HG03139 (cell line): ENCODE results near the gene SSUH2.
"Not testable (repeated sequence)": the region's sequence is repeated elsewhere in the genome, so short reads cannot be mapped to it uniquely, and the experiment has no call there.

Source experiments
- ATAC-seq: cut with Tn5 transposase; IDR thresholded peaks from one replicate; pipeline ENCODE4 v1.9.1; 2021; ENCODE audit not compliant: unreplicated experiment

The SSUH2 gene

DNA sequence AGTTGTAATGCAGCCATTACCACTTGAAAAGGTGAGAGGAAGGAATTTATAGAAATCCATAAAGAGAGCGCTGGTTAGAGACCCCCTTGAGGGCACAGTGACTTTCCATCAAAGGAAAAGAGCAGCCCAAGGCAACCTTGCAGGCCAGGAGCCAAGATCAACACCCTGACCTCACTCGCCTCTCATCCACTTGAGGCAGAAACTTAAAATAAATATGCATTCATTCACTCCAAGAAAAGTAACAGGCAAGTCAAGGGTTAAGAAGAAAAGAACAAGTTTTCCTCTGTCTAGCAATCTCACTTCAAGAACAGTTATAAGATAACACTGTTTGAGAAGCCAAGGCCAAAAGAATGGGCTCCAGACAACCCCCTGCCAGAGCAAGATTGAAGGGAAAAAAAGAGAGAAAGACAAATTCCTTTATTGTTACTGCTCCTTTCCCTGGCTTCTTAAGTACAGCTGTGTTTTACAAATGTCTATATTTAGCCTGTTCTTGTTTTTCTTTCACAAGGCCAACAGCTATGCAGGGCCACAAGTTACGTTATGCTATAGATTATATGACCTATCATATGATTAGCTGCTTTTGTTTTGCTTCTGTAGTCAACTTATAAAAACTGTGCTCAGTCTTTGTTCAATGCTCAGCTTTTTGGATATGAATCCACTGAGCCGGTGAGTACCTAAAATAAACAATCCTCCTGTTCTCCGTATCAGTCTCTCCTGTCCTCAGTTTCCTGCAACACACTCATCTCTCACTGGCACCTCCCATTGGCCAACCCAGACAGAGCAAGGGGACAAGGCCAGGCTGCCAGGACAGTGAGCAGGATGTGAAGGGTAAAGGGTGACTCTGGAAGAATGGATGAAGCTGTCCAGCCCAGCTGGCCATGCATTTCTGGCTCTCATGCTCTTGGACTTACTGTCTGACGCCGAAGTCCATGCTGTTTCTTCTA is 15.8 kb upstream of the SSUH2 start:
- no peak for ATAC-seq

DNA sequence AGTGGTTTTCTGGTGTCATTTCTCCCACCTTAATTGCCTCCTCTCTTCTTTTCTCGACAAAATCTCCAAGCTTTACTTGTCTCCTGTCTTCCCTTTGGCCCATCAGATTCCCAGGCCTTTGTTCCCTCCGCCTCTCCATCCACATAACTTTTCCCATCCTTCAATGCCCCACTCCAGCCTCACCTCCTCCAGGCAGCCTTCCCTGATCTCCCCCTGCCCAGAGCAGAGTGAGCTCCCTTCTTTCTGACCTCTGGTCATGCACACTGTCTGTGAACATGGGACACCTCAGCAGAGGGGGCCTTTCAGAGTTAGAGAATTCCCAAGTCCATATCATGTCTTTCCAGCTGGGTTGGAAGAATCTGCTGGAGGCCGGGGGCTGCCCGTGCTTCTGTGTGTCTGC is 14.6 kb upstream of the SSUH2 start:
- no peak for ATAC-seq

DNA sequence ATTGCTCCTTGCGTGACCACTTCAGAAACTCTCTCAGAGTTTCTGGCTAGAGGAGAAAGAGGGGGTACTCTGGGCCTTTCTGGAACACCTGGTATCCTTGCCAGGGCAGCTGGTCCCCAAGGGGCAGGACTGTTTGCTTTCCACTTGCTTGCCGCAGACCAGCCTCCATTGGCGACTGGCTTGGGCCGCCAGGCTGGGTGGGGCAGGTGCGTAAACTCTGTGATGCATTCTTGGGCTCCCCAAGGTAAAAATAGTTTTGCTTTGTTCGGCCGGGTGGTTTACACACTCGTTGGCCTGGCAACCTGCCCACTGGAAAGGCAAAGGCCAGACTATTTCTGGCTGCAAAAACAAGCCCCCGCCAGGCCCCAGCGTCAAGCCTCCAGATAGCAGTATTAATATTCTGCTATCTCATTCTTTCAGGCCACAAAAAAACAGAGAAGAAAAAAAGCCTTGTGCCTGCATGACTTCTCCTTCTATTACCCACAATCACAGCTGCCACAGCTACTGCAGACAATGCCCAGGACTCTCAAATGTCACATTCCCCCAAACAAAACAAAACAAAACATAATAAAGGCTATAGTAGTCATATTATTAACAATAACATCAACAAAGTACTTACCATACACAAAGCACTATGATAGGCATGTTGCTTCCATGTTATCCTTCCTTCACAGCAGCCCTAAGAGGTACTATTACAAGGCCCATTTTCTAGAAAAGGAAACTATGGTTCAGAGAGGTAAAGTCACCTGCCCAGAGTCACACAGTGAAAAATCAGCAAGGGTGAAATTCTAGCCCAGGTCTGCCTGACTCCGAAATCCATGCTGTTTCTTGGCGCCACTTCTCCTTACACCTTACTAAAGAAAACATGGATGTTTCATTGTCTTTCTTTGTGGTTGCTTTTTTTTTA is 14.0 kb upstream of the SSUH2 start:
- peak; percentile 73 for ATAC-seq

DNA sequence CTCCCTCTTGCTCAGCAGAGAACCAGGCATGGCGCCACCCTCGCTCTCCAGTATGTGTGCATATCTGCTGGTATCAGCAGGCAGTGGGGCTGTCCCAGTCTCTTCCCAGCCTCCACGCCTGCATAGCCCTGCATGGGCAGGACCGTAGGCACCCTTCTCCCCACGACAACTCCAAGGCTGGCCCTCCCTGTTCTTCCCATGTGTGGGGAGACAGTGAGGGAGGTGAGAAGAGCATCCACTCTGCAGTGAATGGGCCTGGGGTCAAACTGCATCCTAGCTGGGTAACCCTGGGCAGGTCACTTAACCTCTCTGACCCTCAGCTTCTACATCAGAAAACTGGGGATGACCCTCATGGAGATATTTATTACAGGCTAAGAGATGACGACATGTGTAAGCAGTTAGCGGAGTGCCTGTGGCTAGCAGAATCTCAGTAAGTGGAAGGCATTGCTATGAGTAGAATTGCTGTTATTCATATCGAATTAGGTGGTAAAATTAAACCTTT is 13.3 kb upstream of the SSUH2 start:
- peak; percentile 13 for ATAC-seq

DNA sequence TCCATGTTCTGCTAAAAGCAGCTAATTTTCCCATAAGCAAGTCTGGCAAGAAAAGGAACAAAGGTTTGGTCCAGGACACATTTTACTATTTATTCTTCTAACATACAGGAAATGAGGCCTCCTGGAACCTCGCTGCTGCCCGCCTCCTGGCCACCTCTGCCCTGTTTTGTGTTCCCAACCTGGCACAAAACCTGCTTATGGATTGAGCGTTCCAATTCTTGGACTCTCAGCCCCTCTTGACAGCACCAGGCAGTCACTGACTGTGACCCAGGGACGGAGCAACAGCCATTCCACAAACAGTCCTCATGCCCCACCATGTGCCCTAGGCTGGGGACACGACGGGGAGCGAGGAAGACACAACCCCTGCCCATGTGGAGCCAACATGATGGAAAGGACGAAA is 11.6 kb upstream of the SSUH2 start:
- no peak for ATAC-seq

DNA sequence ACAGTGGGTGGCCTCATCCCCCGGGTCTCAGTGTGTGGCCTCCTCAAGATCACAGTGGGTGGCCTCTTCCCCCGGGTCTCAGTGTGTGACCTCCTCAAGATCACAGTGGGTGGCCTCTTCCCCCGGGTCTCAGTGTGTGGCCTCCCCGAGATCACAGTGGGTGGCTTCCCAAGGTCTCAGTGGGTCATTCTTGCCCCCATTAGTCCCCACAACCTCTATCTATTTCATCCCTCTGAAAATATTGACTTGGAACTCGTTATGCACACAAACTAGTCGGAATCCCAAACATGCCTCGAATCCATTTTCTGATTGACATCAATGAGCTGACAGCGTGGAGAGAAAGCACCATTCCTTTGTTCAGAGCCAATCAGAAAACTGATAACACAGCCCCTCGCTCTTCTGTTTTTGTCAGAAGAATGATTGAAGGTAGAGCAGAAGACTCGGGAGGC is 10.8 kb upstream of the SSUH2 start:
- no peak for ATAC-seq

DNA sequence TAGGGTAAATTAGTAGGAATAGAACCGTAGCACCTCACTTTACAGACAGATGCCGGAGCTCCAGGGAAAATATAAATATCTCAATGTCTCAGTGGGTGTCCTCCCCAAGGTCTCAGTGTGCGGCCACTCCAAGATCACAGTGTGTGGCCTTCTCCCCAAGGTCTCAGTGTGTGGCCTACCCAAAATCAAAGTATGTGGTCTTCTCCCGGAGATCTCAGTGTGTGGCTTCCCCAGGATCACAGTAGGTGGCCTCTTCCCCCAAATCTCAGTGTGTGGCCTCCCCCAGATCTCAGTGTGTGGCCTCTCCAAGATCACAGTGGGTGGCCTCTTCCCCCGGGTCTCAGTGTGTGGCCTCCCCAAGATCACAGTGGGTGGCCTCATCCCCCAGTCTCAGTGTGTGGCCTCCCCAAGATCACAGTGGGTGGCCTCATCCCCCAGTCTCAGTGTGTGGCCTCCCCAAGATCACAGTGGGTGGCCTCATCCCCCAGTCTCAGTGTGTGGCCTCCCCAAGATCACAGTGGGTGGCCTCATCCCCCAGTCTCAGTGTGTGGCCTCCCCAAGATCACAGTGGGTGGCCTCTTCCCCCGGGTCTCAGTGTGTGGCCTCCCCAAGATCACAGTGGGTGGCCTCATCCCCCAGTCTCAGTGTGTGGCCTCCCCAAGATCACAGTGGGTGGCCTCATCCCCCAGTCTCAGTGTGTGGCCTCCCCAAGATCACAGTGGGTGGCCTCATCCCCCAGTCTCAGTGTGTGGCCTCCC is 10.2 kb upstream of the SSUH2 start:
- not testable (repeated sequence) for ATAC-seq

DNA sequence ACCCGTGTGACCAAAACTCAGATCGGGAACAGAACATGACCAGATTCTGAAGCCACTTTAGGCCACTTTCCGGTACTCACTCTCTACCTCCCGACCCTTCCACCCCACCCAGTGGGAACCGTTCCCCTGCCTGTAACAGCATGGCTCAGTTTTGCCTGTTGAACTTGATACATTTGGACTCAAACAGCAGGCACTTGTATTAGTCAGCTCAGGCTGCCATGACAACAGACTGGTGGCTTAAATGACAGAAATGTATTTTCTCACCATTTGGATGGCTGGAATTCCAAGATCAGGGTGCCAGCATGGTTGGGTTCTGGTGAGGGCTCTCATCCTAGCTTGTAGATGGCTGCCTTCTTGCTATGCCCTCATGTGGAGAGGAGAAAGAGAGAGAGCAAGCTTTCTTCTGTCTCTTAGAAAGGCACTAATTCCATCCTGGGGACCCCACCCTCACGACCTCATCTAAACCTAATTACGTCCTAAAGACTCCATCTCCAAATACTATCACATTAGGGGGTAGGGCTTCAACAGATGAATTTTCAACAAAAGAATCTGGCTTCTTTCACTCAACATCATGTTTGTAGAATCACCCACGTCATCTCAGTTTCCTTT is 9.3 kb upstream of the SSUH2 start:
- ATAC-seq, result no peak

DNA sequence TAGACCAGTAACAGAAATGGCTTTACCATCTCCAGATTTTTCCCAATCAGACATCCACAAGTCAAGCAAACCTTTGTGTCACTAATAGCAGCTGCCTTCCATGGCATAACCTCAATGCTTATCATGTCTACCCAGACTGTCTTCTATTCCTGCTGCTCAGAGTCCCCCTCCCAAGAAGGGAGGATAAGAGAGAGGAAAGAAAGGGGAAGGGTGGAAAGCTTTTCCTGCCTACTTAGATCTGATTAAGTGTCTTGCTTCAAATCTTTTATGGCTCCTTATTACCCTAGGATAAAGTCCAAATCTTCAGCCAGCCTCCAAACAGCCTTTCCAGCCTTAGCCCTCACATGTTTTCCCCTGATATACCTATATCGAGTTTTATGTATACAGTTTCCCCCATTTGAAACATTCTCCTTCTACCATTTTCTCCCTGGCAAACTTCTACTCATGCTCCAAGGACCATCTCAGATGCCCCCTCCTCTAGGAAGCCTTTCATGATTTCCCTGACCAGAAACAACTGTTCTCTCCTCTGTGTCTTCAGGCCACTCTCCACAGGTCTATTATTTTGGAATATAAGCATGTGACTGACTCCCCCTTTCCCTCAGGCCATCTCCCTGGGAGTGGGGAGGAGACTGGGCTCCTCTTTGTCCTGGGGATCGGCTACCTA is 7.9 kb upstream of the SSUH2 start:
- ATAC-seq, result no peak

DNA sequence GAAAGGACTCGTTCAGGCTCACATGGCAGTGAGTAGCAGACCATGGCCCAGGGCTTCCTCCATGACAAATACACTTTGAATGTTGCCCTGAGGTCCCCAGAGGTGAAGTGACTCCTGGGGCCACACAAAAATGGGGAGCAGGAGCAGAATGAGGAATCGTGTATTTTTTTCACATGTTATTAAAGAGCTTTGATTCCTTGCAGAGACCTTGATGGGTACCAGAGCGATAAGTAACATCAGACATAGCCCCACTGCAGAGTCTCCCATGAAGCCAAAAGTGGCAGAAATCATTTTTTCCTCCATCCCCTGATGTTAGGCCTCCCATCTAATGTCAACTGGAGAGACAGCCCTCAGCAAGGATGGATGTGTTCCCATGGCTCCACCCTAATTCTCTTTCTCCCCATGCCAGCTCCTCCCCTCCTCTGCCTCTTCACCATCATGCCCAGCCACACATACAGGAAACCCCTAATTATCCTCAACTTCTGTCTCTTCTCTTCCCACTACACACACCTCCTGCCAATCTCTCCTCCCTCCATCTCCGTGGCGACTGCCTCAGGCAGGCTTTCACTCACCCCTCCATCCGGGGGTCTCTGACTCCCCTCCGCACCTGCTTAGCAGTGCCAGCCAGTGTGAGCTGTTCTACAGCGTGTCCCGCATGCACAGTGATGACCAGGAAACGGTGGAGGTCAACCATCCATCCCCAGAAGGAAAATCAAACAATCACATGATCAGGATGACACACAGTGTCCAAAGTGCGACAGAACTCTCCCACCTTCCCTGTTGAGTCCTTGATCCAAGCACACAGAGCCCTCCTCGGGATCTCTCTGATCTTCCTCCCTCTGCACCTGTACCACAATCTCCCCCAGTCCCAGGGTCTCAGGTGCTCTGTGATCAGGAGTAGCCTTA is 7.1 kb upstream of the SSUH2 start:
- no peak for ATAC-seq

DNA sequence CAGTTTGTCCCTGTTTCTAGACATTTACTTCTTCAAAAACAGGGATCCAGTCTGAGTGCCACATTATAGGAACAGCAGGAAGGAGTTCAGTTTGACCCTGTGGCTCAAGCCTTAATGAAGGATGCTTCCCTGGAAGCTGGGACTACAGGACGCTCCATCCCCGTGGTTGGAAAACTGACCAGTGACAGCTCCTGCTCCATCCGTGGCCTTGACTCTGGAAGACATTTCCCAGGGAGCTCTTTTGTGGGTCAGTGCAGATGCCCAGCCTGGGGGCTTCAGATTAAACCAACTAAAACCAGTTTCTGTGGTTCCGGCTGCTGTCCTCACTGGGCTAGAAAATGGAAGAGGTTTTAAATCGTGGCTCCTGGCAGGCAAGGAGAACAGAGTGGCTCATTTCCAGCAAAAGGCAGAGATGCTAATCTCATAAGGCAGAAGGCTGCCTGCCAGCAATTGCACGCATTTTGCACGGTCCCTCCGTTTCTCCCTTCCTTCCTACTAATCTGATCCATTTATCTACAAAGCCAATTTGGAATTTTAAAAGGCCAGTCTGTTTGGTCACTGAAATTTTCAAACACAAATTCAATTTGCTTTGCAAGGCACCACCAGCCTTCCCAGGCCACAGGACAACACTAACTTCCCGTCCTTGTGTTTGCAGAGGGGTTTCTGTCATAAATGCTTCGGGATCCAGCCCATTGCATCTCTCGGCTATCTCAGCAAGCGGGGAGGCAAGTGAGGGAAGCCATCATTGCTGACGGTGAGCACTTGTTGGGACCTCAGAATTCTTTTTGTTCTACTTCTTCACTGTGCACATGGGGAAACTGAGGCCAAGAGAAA is 6.2 kb upstream of the SSUH2 start:
- no peak for ATAC-seq

DNA sequence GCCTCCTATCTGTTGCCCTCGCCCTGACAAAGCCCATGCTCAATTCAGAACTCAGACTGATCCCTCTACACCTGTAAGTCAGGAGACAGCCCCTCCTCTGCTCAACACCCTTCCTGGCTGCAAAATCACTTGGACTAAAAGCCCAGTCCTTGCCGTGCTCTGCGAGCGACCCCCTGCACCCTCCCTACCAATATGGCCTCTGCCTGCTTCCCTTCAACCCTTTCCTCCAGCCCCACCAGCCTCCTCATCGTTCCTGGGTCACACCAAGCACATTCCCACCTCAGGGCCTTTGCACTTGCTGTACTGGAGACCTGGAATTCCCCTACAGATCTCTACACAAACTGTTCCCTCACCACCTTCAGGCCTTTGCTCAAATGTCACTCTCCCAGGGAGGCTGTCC is 5.2 kb upstream of the SSUH2 start:
- ATAC-seq, result no peak

DNA sequence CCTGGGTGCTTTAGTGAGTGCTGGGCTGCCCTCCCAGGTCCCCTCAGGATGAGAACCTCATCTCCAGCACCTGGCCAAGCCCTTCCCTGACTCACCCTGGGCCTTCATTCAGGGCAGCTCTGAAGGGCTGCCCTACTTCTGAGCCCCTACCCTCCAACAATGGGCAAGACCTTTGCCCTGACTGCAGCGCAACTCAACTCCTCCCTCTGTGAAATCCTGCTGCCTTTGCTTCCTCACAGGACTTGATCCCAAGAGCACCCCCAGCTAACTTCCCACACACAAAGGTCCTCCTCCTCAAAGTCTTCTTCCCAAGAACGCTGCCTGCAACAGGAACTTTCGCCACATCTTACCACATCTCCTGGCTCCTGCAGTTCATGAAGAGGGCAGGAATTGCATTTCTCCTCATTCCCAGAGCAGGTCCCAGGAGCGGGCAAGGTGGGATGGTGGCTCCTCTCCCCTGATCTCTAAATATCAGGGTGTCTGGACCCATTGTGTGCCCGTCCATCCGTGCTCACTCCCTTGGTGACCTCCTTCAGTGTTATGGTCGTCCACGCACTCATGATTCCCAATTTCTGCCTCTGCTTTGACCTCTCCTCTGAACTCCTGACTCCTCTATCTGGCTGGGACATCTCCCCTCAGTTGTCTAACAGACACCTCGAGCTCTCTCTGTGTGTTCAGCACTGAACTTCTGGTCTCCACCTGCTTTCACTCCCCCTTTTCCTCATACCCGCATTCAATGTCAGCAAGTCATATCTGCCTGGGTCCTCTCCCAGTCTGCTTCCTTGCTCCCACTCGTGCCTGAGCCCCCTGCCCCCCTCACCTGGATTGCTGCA is 4.5 kb upstream of the SSUH2 start:
- ATAC-seq, result no peak

DNA sequence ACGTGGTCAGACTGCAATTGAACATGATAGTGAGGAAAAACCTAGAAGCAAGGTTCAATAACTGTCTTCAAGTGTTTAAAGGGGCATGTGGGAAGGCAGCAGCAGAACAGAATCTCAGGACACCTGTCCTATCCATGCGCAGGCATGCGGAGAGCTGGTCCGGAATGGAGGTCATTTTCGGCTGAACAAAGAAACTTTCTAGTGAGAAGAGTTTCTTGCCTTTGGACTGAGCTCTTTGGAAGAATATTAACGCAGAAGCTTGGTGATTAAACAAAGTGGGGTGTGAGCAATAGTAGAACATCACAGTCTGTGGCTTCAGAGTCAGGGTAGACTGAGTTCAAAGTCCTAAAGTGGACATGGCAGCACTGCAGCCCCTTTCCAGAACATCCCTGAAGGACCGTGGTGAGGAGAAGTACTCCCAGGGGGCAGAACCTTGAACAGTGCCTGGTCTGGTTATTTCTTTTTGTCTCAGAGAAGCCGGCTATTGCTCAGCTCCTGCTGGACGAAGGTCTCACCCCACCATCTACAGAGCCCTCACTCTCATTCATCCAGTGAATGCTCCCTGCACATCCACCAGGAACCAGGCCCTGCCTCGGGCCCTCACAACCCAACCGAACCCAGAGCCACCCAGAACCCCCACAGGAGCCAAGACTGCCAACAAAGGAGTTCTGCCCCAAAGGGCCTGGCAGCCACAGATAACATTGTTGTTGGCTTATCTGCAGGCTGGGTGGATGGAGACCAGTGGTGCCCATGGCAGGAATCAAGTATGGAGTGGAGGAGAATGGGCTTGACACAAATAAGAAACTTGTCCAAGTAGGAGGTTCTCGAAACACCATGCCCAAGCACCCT is 2.8 kb upstream of the SSUH2 start:
- no peak for ATAC-seq

DNA sequence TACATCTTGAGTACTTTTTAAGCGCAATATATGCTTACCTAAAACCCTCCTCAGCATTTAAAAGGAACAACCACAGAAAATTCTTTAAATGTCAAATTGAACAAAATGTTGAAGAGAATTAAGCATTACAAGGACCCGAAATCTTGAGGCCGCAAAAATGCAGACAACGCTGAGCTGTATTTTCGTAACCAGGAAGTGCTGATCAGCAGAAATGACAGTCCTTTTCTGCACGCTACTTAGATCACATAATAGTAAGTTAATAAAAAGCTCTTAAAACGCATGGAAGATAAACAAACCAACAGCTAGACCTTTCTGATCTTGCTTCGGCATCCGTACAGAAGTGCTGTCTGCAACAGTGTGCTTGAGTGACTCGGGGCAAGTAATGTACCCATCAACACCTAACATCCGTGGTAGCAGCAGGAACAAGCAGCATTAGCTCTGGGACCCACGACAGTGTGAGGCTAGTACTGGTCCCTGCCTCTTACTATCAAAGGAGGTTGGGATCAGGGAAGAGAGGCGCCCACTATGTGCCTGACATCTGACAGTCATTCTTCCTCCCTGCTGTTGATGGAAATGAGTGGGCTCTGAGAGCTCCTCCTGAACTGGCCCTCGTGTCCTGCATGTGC is 1.8 kb upstream of the SSUH2 start:
- ATAC-seq, result no peak

DNA sequence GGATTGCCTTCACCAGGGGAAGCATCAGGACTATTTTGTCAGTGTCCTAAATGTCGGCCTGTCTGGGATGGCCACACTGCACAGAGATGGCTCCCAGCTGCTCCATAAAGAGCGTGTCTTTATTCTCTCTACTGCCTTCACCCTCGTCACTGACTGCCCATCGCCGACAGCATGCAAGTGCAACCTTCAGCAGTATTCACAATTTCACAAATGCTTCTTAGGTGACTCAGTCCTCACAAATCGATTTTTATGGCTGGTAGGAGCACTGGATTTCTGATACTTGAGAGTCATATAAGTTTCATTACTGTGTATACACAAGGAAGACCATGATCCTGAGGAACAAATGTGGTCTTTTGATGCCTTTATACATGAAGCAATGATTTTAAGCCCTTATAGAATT is 1.1 kb upstream of the SSUH2 start:
- ATAC-seq, result no peak
